SK-N-SH treated with all-trans-retinoic acid at 6 μM for 48 hours (cell line): Measurements from ENCODE around the gene EMP3.

Experiments used
- TOX ChIP-seq: fragments of 250-450 bp; sonication (Bioruptor Pico); IDR thresholded peaks from 2 replicates; pipeline ENCODE4 v1.8.0; 2021; ENCODE audit warnings: mild to moderate bottlenecking, moderate library complexity, borderline replicate concordance
- TF ChIP-seq, protein P1 (sequence below): fragments of 250-450 bp; sonication (Bioruptor Pico); IDR thresholded peaks from 2 replicates; pipeline ENCODE4 v1.8.0; 2020; ENCODE audit warnings: mild to moderate bottlenecking, moderate library complexity, borderline replicate concordance

DNA sequence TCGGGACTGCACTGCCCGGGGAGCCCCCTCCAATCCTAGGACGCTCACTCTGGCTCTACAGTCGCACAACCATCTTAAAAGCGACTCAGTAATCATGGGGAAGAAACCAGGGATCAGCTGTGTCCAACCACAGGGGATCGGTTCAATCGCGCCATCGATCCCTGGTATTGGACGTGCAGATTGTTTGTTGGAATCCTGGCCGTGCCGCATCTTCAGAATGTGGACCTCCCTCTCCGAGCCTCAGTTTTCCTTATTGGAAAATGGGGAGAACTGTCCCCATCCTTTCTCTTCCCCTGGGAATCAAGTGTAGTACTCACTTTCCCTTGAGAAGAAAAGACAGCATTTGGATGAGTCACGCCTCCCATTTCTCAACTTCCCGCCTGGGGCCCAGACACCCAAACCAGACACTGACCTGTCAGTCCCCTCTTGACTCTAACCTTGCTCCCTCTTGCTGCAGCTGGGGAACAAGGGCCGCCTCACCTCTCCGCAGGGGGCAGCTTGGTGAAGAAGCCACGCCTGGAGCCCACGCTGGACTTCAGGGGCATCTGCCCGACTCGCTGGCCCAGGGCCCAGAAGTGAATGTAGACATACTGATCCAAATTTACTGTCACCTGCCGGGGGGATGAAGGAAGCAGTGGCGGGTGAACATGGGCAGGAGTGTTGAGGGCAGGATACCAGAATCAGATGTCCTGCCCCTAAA, 17.6 kb downstream of the EMP3 start:
- TF ChIP-seq TOX (CRISPR knock-in tag), result no peak
- TF ChIP-seq, protein P1, sequence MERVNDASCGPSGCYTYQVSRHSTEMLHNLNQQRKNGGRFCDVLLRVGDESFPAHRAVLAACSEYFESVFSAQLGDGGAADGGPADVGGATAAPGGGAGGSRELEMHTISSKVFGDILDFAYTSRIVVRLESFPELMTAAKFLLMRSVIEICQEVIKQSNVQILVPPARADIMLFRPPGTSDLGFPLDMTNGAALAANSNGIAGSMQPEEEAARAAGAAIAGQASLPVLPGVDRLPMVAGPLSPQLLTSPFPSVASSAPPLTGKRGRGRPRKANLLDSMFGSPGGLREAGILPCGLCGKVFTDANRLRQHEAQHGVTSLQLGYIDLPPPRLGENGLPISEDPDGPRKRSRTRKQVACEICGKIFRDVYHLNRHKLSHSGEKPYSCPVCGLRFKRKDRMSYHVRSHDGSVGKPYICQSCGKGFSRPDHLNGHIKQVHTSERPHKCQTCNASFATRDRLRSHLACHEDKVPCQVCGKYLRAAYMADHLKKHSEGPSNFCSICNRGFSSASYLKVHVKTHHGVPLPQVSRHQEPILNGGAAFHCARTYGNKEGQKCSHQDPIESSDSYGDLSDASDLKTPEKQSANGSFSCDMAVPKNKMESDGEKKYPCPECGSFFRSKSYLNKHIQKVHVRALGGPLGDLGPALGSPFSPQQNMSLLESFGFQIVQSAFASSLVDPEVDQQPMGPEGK, result no peak
